ENCODE results near the gene PAPOLG.
"Not testable (repeated sequence)": the region's sequence is repeated elsewhere in the genome, so short reads cannot be mapped to it uniquely, and the experiment has no call there.

The PAPOLG gene

GRCh38 chr2:60821133-60821469, 65.0 kb downstream of the PAPOLG start:
- in situ Hi-C loops (cut with HindIII; ENCODE audit: low pct_ligation_motif_present, low sequenced_read_pairs): no loop called here
- DNase-seq: no peak
- Histone ChIP-seq H3K4me3 (ENCODE audit: low read depth, low read length) (no peak overlapping the region), H3K27me3 (replicated peaks) (no peaks in the 10 kb centered on the region), H3K27ac (no peak overlapping the region), H3K36me3 (replicated peaks) (no peaks in the 10 kb centered on the region)
- TF ChIP-seq CTCF (IDR thresholded peaks at IDR 0.05; ENCODE audit: low read depth, low read length, missing control alignments): no peak

DNA sequence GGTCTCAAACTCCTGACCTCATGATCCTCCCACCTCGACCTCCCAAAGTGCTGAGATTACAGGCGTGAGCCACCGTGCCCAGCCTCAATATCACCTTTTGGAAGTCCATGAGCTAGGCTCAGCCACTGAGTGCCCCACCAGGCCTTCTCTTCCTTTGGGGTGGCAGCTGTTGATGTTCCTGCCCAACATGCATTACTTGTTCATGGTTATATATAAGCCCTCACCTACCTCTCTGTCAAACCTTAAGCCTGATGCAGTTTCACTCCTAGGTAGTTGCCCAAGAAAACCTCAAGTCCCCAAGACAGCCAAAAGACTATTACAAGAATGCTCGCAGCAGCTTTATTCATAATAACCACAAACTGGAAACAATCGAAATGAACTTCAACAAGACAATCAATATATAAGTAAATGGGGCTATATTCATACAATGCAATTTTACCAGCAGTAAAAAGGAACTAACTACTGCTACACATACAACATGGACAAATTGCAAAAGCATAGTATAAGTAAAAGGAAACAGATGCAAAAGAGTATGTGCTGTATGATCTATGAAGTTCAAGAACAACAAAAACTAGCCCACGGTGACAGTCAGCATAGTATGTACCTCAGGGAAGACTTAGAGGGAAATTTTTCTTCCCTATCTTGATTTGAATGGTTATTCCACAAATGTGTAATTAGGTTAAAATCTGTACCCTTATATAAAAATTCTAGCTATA, 65.7 kb downstream of the PAPOLG start:
- no peaks in the 10 kb centered on the region for H3K36me3 ChIP-seq (replicated peaks)
- TF ChIP-seq CTCF (IDR thresholded peaks at IDR 0.05; ENCODE audit: low read depth, low read length, missing control alignments): no peak

GRCh38 chr2:60822987-60823386, 66.9 kb downstream of the PAPOLG start:
- no peak overlapping the region for H3K4me3 ChIP-seq (ENCODE audit: low read depth, low read length)
- TF ChIP-seq CTCF (IDR thresholded peaks at IDR 0.05; ENCODE audit: low read depth, low read length, missing control alignments): no peak
- H3K27me3 ChIP-seq (replicated peaks): no peaks in the 10 kb centered on the region
- DNase-seq: no peak
- in situ Hi-C loops (cut with HindIII; ENCODE audit: low pct_ligation_motif_present, low sequenced_read_pairs): no loop called here
- H3K36me3 ChIP-seq (replicated peaks): no peaks in the 10 kb centered on the region
- H3K27ac ChIP-seq: no peak overlapping the region

More for the DNA sequence above, 65.7 kb downstream of the PAPOLG start:
- Histone ChIP-seq H3K27ac (no peak overlapping the region), H3K4me3 (ENCODE audit: low read depth, low read length) (no peak overlapping the region), H3K27me3 (replicated peaks) (no peaks in the 10 kb centered on the region)
- in situ Hi-C loops (cut with HindIII; ENCODE audit: low pct_ligation_motif_present, low sequenced_read_pairs): no loop called here
- no peak for DNase-seq

GRCh38 chr2:60823694-60824305, 67.7 kb downstream of the PAPOLG start:
- H3K4me3 ChIP-seq (ENCODE audit: low read depth, low read length): no peak overlapping the region
- no peaks in the 10 kb centered on the region for H3K36me3 ChIP-seq (replicated peaks)
- H3K27me3 ChIP-seq (replicated peaks): no peaks in the 10 kb centered on the region
- TF ChIP-seq CTCF (IDR thresholded peaks at IDR 0.05; ENCODE audit: low read depth, low read length, missing control alignments): no peak
- DNase-seq: no peak
- in situ Hi-C loops (cut with HindIII; ENCODE audit: low pct_ligation_motif_present, low sequenced_read_pairs): no loop called here
- no peak overlapping the region for H3K27ac ChIP-seq

DNA sequence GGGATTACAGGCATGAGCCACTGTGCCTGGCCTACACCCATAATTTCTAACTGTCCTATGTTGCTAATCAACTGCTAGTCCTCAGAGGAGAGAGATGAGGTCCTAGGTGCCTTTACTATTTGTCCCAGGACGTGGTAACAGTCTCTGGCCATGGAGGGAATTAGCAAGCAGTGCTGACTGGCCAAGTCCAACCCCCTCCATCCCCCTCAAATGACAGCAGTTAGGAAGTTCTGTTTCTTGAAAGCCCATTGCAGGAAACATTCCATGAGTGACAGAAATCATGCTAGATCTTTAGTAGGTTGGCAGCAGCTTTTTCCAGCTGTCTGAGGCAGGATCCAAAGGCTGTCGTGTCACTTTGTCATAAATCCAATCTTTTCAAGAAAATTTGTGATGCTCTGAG, 69.6 kb downstream of the PAPOLG start:
- Histone ChIP-seq H3K27ac (no peak overlapping the region), H3K27me3 (replicated peaks) (no peaks in the 10 kb centered on the region), H3K4me3 (ENCODE audit: low read depth, low read length) (no peak overlapping the region), H3K36me3 (replicated peaks) (no peaks in the 10 kb centered on the region)
- DNase-seq: no peak
- in situ Hi-C loops (cut with HindIII; ENCODE audit: low pct_ligation_motif_present, low sequenced_read_pairs): no loop called here
- no peak for TF ChIP-seq CTCF (IDR thresholded peaks at IDR 0.05; ENCODE audit: low read depth, low read length, missing control alignments)

GRCh38 chr2:60826111-60826510, 70.0 kb downstream of the PAPOLG start:
- no peak overlapping the region for H3K4me3 ChIP-seq (ENCODE audit: low read depth, low read length)
- TF ChIP-seq CTCF (IDR thresholded peaks at IDR 0.05; ENCODE audit: low read depth, low read length, missing control alignments): no peak
- H3K27ac ChIP-seq: no peak overlapping the region
- no peaks in the 10 kb centered on the region for H3K36me3 ChIP-seq (replicated peaks)
- in situ Hi-C loops (cut with HindIII; ENCODE audit: low pct_ligation_motif_present, low sequenced_read_pairs): no loop called here
- DNase-seq: no peak
- no peaks in the 10 kb centered on the region for H3K27me3 ChIP-seq (replicated peaks)

DNA sequence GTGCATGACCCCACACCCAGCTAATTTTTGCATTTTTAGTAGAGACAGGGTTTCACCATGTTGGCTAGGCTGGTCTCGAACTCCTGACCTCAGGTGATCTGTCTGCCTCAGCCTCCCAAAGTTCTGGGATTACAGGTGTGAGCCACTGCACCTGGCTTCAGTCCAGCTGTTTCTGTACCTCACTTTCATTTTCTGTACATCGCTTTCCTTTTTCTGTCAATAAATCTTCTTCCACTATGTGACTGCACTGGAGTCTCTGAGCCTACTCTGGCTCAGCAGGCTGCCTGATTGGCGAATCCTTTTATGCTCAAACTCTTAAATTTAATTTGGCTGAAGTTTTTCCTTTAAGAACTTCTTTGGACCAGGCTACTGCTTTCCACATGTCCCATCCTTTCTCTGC, 70.8 kb downstream of the PAPOLG start:
- H3K27me3 ChIP-seq (replicated peaks); H3K27ac ChIP-seq; DNase-seq; in situ Hi-C loops (cut with HindIII; ENCODE audit: low pct_ligation_motif_present, low sequenced_read_pairs); H3K4me3 ChIP-seq (ENCODE audit: low read depth, low read length); H3K36me3 ChIP-seq (replicated peaks): not testable (repeated sequence)

All from brain microvascular endothelial cell (primary cell).